ENCODE measurements around the gene SHH.
A peak's percentile ranks its signal among the peaks of the same experiment; 100 is the strongest.

The SHH gene

DNA sequence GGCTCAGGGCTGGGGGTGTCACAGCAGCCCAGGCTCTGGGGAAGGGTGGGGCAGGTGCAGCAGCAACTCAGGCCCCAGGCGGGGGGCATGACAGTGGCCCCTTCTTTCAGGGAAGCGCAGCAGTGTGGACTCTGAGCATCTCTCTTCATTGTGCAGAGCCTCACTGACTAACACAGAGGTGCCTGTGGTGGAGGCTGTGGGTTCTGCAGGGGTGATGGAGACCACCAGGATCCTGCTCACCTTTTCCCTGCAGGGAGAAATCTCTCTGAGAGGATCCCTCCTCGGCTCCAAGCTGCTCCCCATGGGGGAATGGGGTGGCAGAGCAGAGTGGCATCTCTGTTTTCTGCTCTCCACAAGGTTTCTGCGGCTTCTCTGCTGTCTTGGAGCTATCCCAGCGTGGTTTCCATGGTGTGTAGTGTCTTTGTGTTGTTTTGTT lies 37.8 kb upstream of the SHH start (continued):
- TF ChIP-seq, protein P1, sequence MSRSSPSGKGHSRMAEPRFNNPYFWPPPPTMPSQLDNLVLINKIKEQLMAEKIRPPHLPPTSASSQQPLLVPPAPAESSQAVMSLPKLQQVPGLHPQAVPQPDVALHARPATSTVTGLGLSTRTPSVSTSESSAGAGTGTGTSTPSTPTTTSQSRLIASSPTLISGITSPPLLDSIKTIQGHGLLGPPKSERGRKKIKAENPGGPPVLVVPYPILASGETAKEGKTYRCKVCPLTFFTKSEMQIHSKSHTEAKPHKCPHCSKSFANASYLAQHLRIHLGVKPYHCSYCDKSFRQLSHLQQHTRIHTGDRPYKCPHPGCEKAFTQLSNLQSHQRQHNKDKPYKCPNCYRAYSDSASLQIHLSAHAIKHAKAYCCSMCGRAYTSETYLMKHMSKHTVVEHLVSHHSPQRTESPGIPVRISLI (tag by site-specific recombination; IDR thresholded peaks at IDR 0.05) = no peak
- no peak for TF ChIP-seq ZNF16 (tag by site-specific recombination; IDR thresholded peaks at IDR 0.05; ENCODE audit: low read depth)
- no peak for TF ChIP-seq ZNF404 (tag by site-specific recombination; IDR thresholded peaks at IDR 0.05)
- TF ChIP-seq INSM2 (tag by site-specific recombination; IDR thresholded peaks at IDR 0.05) = no peak

DNA sequence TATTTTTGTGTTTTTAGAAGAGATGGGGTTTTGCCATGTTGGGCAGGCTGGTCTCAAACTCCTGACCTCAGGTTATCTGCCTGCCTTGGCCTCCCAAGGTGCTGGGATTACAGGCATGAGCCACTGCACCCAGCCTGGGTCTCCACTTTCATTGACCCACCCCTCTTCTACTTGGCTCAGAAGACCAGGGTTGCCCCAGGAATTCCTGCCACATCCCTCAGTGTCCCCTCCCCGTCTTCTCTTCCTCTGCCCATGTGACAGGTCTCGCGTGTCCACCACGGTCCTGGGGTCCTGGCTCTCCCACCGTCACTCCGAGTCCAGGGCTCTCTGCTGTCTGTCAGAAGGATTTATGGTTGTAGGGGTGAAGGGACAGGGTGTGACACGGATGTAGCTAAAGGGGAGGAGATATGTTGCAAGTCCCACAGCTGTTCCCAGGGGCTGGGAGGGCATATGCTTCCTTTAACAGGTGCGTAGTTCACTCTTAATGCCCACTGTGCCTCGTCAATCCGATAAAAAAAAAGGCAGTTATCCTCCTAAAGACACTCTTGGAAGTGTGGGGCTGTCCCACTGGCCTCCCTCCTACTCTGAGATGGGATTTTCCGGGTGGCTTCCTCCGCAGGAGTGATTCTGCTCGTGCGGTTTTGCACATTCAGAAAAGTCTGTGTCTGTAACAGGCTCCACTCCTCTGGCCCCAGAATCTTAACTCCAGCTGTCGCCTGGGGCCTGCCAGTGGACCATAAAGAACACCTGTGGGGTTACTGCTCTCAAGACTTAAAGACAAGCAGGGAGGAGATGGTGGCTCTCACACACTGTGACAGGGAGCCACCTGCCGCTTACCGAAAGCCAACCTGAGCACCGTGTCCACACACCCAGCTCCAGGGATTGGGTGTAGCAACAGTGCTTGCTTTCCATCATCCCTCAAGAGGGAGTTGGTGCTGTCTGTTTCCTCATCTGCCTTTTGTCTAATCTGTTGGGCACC lies 36.7 kb upstream of the SHH start:
- Histone ChIP-seq H3K36me3 (ENCODE audit: control insufficient read depth in 2 of 2, insufficient read depth in 1 of 2, low read length in 2 of 2) (no peaks in the 10 kb centered on the region), H3K9me3 (ENCODE audit: control insufficient read depth, insufficient read depth, low read depth, low read length) (no peaks in the 10 kb centered on the region), H3K4me3 (ENCODE audit: low read depth, low read length) (no peak overlapping the region), H3K27ac (ENCODE audit: extremely low read depth, low read depth, low read length) (no peak overlapping the region), H3K4me1 (ENCODE audit: control insufficient read depth, insufficient read depth, low read length) (no peaks in the 10 kb centered on the region)
- ChIA-PET POLR2A (no interaction called here), CTCF (interaction anchor here (0.6 to 0.7 kb wide), 2 partner anchors 606 to 885 kb away, joined by 3 to 5 read pairs; no protein-coding TSS in a partner anchor)
- TF ChIP-seq, protein P2, sequence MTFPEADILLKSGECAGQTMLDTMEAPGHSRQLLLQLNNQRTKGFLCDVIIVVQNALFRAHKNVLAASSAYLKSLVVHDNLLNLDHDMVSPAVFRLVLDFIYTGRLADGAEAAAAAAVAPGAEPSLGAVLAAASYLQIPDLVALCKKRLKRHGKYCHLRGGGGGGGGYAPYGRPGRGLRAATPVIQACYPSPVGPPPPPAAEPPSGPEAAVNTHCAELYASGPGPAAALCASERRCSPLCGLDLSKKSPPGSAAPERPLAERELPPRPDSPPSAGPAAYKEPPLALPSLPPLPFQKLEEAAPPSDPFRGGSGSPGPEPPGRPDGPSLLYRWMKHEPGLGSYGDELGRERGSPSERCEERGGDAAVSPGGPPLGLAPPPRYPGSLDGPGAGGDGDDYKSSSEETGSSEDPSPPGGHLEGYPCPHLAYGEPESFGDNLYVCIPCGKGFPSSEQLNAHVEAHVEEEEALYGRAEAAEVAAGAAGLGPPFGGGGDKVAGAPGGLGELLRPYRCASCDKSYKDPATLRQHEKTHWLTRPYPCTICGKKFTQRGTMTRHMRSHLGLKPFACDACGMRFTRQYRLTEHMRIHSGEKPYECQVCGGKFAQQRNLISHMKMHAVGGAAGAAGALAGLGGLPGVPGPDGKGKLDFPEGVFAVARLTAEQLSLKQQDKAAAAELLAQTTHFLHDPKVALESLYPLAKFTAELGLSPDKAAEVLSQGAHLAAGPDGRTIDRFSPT (tag by site-specific recombination; IDR thresholded peaks at IDR 0.05) = no peak
- no peak for TF ChIP-seq ZNF335 (tag by site-specific recombination; conservative IDR thresholded peaks at IDR 0.05)
- TF ChIP-seq ZIC2 (tag by site-specific recombination; IDR thresholded peaks at IDR 0.05) = peak; percentile 61
- TF ChIP-seq FEZF1 (tag by site-specific recombination; IDR thresholded peaks at IDR 0.05) = no peak
- TF ChIP-seq ZBTB1 (tag by site-specific recombination; IDR thresholded peaks at IDR 0.05) = no peak

GRCh38 chr7:155847821-155848435 lies 35.7 kb upstream of the SHH start:
- ChIA-PET POLR2A (no interaction called here), CTCF (no interaction called here)
- no peaks in the 10 kb centered on the region for H3K36me3 ChIP-seq (ENCODE audit: control insufficient read depth in 2 of 2, insufficient read depth in 1 of 2, low read length in 2 of 2)
- H3K27ac ChIP-seq (ENCODE audit: extremely low read depth, low read depth, low read length) = no peak overlapping the region
- no peaks in the 10 kb centered on the region for H3K9me3 ChIP-seq (ENCODE audit: control insufficient read depth, insufficient read depth, low read depth, low read length)
- TF ChIP-seq BCL11B (tag by site-specific recombination; IDR thresholded peaks at IDR 0.05; ENCODE audit: low read depth) (no peak), FEZF1 (tag by site-specific recombination; IDR thresholded peaks at IDR 0.05) (no peak), SP3 (tag by site-specific recombination; IDR thresholded peaks at IDR 0.05) (no peak), BCL11A (tag by site-specific recombination; IDR thresholded peaks at IDR 0.05; ENCODE audit: low read depth) (no peak)
- H3K4me1 ChIP-seq (ENCODE audit: control insufficient read depth, insufficient read depth, low read length) = no peaks in the 10 kb centered on the region
- H3K4me3 ChIP-seq (ENCODE audit: low read depth, low read length) = no peak overlapping the region

- no peaks in the 10 kb centered on the region for H3K9me3 ChIP-seq (ENCODE audit: control insufficient read depth, insufficient read depth, low read depth, low read length)
- H3K4me1 ChIP-seq (ENCODE audit: control insufficient read depth, insufficient read depth, low read length) = no peaks in the 10 kb centered on the region
- H3K36me3 ChIP-seq (ENCODE audit: control insufficient read depth in 2 of 2, insufficient read depth in 1 of 2, low read length in 2 of 2) = no peaks in the 10 kb centered on the region
- no peak overlapping the region for H3K27ac ChIP-seq (ENCODE audit: extremely low read depth, low read depth, low read length)
- no peak overlapping the region for H3K4me3 ChIP-seq (ENCODE audit: low read depth, low read length)
- POLR2A ChIA-PET = no interaction called here
- CTCF ChIA-PET = no interaction called here
- TF ChIP-seq ZBTB17 (tag by site-specific recombination; IDR thresholded peaks at IDR 0.05) (no peak), ZNF629 (tag by site-specific recombination; IDR thresholded peaks at IDR 0.05) (no peak), ZFP37 (tag by site-specific recombination; IDR thresholded peaks at IDR 0.05) (no peak), SP7 (tag by site-specific recombination; IDR thresholded peaks at IDR 0.05) (no peak), ZNF404 (tag by site-specific recombination; IDR thresholded peaks at IDR 0.05) (no peak), TSHZ1 (tag by site-specific recombination; IDR thresholded peaks at IDR 0.05; ENCODE audit: borderline replicate concordance) (no peak)
- TF ChIP-seq, protein P3, sequence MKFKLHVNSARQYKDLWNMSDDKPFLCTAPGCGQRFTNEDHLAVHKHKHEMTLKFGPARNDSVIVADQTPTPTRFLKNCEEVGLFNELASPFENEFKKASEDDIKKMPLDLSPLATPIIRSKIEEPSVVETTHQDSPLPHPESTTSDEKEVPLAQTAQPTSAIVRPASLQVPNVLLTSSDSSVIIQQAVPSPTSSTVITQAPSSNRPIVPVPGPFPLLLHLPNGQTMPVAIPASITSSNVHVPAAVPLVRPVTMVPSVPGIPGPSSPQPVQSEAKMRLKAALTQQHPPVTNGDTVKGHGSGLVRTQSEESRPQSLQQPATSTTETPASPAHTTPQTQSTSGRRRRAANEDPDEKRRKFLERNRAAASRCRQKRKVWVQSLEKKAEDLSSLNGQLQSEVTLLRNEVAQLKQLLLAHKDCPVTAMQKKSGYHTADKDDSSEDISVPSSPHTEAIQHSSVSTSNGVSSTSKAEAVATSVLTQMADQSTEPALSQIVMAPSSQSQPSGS (tag by site-specific recombination; IDR thresholded peaks at IDR 0.05; ENCODE audit: low read depth) = no peak
Measured at GRCh38 chr7:155846936-155847335, 34.7 kb upstream of the SHH start.
